GM18511 (cell line): ENCODE results near the gene HTR1D.
"Not testable (repeated sequence)": the region's sequence is repeated elsewhere in the genome, so short reads cannot be mapped to it uniquely, and the experiment has no call there.

Source experiments
- ATAC-seq: cut with Tn5 transposase; IDR thresholded peaks from one replicate; pipeline ENCODE4 v1.9.1; 2021; ENCODE audit warnings: mild to moderate bottlenecking, moderate library complexity; ENCODE audit not compliant: unreplicated experiment

HTR1D gene

GRCh38 chr1:23221107-23221506 lies 3.8 kb upstream of the HTR1D start:
- ATAC-seq: no peak

DNA sequence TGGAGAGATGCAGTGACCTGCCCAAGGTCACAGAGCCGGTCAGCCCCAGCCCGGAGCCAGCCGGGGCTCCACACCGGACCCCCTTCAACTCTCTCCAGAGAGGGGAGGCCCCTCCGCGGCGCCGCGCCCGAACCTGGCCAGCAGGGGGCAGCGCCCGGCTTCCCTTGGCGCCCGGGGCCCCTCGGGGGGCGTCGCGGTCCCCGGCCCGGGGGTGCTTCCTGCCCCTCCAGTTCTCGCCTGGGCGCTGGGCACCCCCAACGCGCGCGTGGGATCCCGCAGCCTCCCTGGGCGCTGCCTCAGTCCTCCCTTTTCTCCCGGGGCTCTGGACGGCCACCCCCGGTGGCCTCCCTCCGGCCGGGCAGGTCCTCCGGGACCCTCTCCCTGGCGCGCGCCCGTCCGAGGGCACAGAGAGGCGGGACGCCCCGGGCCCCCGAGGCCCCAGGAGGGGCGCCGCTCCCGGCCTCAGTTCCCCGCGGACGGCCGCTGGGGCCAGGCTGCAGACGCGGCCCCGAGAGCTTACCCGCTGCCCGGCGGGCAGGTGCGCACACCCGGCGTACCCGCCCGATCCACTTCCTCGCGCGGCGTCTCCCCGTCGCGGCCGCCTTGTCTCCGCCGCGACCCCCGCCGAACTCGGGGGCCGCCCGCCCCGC lies 406 bp downstream of the HTR1D start:
- ATAC-seq: no peak

- ATAC-seq: no peak
Measured at GRCh38 chr1:23215751-23216449, 1.4 kb downstream of the HTR1D start.

DNA sequence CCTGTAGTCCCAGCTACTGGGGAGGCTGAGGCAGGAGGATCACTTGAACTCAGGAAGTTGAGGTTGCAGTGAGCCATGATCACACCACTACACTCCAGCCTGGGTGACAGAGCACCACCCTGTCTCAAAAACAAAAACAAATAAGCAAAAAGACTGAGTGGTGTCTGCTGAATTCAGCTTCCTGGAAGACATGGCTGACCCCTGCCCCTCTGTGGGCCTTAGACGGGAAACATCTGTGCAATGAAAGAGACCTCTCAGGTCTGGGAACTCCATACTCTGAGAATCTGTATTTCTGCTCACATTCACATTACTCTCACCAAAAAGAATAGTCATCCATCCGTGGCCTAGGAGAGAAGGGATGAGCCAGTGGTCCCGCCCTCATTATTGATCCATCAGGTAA lies 2.0 kb downstream of the HTR1D start:
- ATAC-seq: no peak

DNA sequence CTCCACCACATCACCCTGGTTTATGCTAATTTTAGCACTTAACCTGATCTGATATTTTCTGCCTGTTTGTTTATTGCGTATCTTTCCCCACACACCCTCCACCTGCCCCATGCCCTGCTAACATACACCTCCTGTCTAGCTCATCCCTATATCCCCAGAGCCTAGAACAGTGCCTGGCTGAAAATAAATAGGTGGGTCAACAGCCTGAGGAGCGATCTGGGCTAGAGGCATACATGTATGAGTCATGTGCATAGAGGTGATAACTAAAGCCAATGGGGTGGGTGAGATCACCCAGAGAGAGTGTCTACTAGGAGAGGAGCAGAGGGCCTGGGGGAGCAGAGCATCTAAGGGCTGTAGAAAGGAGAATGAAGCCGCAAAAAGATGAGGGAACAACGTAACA lies 2.7 kb downstream of the HTR1D start:
- ATAC-seq: no peak

DNA sequence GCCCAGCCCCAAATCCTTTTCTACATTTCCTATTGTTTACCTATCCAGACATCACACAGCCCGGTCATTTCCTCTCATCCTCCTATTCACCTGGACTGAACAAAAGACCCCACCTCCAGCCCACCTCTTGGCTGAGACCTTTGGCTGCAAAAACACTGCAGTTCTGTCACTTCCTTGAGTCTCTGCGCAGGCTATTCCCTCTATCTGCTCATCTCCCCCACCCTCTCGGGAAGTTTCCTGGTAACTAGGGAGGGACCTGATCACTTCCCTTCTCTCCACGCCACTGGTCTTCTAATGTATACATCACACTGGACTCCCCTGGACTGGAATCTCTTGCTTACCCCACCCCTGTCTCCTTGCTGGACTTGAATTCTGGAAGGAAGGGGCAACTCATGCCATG lies 5.3 kb downstream of the HTR1D start:
- no peak for ATAC-seq

- no peak for ATAC-seq
Measured at GRCh38 chr1:23210963-23211362, 6.3 kb downstream of the HTR1D start.

- no peak for ATAC-seq
Measured at GRCh38 chr1:23210351-23210785, 6.9 kb downstream of the HTR1D start.

- no peak for ATAC-seq
Measured at GRCh38 chr1:23209770-23210169, 7.5 kb downstream of the HTR1D start.

DNA sequence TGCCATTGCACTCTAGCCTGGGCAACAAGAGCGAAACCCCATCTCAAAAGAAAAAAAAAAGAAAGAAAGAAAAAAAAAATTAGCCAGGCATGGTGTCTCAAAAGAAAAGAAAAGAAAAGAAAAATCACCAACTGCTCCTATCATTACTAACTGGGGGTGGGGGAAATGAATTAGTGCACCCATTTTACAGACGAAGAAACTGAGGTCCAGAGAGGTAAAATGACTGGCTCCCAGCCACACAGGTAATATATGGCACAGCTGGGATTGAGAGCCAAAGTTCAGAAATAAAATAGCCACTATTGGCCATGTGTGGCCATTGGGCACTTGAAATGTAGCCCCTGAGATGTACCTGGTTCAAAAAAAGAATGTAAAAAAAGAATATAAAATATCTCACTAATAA lies 8.8 kb downstream of the HTR1D start:
- ATAC-seq: no peak

DNA sequence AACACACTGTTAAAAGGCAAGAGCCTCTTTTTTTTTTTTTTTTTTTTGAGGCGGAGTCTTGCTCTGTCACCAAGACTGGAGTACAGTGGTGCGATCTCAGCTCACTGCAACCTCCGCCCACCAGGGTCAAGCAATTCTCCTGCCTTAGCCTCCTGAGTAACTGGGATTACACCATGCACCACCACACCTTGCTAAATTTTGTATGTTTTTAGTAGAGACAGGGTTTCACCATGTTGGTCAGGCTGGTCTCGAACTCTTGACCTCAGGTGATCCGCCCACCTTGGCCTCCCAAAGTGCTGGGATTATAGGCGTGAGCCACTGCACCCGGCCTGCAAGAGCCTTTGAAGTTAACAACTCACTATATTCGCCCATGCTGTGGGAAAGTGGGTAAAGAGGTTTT lies 9.6 kb downstream of the HTR1D start:
- not testable (repeated sequence) for ATAC-seq

- no peak for ATAC-seq
Measured at GRCh38 chr1:23202263-23202749, 15.0 kb downstream of the HTR1D start.

GRCh38 chr1:23200883-23201282 lies 16.4 kb downstream of the HTR1D start:
- no peak for ATAC-seq

DNA sequence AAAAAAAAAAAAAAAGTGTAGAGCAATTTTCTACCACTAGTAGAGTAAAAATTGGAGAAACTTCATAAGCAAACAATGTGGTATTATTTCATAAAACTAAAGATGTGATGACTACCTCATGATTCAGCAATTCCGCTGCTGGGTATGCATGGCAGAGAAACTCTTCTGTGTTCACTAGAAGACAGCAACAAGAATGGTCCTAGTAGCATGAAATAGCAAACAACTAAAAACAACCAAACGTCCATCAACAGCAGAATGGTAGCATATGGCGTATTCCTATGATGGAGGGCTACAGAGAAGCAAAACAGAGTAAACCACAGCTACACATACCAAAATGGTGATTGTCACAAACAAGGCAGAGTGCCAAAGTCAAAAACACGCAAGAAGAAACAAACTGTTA lies 18.9 kb downstream of the HTR1D start:
- ATAC-seq: no peak

DNA sequence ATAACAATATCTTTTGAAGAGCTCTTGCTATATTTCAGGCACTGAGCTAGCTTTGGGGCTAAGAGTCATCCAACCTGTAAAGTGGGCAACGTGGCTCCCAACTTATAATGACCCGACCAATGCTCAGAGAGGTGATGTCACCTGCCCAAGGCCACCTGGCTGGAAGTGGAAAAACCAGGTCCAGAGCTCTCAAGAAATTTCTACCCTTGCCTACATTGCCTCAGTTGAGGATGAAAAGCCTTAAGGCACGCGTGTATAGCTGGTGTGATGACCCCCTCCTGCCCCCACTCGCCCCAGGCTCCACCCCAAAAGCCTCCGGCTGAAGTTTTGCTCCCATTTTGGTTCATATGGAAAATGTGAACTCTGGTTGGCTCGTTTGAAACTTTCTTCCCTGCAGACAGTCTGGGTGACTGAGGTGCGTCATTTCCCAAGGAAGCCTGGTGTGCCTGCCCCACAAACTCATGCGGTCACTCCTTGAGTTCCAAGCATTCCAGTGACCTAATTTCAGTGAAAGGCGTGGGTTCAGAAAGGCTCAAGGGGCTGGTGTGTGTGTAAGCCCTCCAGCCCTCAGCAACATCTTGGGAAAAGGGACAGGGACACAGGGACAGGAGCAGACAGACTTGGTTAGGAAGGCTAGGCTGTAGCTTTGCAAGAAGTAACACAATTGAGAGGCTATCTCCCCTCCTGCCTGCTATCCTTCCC lies 20.5 kb downstream of the HTR1D start:
- no peak for ATAC-seq

DNA sequence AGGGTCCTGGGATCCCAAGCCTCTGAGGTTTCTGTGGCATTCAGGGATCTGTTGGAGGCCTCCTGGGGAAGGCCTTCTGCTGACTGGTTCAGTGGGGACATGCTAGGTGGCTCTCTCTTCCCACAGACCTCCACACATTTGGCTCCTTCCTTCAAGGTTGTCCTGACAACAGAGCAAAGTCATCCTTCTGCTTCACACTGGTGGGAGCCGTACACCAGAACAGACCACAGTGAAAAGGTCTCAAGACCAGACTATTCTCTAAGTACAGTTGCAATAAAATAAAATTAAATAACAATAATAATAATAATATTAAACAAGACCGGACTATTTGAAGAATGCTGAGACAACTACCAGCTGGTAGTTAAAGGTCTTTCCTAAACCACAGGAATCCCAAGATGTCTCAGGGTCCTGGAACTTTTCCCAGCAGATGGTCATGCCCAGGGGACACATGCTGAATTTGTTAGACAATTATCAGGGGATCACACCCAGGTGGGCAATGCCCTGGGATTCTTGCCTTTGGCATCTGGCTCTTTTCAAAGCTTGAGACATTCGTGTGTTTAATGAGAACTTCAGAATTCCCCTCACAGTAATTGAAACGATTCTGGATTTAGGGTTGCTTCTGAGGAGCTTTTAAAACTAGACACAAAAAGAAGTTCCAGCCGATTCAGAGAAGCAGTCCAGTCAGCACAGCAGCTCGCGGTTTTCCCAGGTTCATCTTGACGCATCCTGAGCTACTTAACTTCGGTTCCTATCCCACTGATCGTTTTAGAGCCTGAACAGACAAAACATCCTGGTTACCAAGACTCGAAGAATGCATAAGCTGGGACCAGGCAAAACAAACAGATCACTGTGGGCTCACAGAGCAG lies 22.9 kb downstream of the HTR1D start:
- no peak for ATAC-seq

DNA sequence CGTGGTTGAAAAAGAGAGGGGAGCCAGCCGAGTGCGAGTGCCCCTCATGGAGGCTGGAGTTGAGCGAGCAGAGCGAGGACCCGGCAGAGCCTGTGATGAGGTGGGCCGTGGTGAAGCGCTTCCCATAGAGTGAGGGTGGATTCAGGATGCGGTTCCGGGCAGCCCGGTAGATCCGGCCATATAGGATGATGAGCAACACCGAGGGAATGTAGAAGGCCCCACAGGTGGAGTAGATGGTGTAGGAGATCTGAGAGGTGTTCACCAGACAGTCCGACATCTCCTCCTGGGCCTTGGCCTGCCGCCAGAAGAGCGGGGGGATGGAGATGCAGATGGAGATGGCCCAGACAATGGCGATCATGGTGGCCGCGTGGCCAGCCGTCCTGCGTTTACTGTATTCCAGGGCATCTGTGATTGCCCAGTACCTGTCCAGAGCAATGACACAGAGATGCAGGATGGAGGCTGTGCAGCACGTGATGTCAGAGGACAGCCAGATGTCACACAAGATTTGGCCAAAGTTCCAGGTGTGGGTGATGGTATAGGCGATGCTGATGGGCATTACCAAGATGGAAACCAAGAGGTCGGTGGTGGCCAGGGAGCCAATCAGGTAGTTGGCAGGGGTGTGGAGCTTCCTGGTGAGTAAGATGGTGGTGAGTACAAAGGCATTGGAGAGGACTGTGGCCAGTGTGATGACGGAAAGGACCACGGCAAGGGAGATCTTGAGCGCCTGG lies 23.7 kb downstream of the HTR1D start:
- no peak for ATAC-seq

GRCh38 chr1:23191199-23191598 lies 26.1 kb downstream of the HTR1D start:
- no peak for ATAC-seq

GRCh38 chr1:23188936-23189452 lies 28.3 kb downstream of the HTR1D start:
- not testable (repeated sequence) for ATAC-seq

GRCh38 chr1:23188434-23188884 lies 28.8 kb downstream of the HTR1D start:
- ATAC-seq: no peak
